Measurements from ENCODE around the gene FN3KRP.

Gene FN3KRP

GRCh38 chr17:82687871-82688270, 28.6 kb upstream of the FN3KRP start:
- no peak for TF ChIP-seq CTCF (conservative IDR thresholded peaks at IDR 0.05; ENCODE audit: control insufficient read depth, insufficient read depth, low read depth, low read length)

GRCh38 chr17:82689077-82689476, 27.4 kb upstream of the FN3KRP start:
- DNase-seq (ENCODE audit: low read depth): no peak
- no peak for TF ChIP-seq CTCF (conservative IDR thresholded peaks at IDR 0.05; ENCODE audit: control insufficient read depth, insufficient read depth, low read depth, low read length)
- H3K4me3 ChIP-seq (ENCODE audit: control insufficient read depth, low read depth, low read length): no peak overlapping the region

More at GRCh38 chr17:82687871-82688270, 28.6 kb upstream of the FN3KRP start:
- no peak for DNase-seq (ENCODE audit: low read depth)
- no peak overlapping the region for H3K4me3 ChIP-seq (ENCODE audit: control insufficient read depth, low read depth, low read length)

DNA sequence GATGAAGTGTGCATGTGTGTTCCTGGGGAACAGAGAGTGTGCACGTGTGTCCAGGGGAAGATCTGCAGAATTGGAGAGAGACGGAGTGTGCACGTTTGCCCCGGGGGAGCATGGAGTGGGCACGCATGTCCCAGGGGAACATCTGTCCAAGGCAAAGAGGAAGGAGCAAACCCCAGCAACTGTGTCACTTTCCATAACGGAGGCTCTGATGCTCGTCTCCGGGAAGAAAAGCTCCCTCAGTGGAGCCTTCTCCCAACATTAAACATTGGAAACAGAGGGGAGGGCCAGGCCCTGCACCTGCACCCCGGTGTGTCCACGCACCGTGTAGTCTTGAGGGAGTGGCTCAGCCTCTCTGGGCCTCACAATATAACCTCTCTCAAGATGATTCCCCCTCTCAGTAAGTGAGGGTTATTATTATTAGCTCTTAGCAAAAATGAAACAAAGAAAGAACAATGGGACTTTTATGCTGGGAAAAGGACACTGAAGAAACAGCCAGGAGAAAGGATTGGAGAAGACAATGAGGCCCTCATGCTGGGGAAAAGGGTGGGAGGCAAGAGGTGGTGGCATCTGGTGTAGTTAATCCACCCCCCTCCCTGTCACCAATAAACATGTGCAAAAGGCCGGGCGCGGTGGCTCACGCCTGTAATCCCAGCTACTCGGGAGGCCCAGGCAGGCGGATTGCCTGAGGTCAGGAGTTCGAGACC, 25.6 kb upstream of the FN3KRP start:
- DNase-seq (ENCODE audit: low read depth): no peak
- TF ChIP-seq CTCF (conservative IDR thresholded peaks at IDR 0.05; ENCODE audit: control insufficient read depth, insufficient read depth, low read depth, low read length): no peak
- no peak overlapping the region for H3K4me3 ChIP-seq (ENCODE audit: control insufficient read depth, low read depth, low read length)

DNA sequence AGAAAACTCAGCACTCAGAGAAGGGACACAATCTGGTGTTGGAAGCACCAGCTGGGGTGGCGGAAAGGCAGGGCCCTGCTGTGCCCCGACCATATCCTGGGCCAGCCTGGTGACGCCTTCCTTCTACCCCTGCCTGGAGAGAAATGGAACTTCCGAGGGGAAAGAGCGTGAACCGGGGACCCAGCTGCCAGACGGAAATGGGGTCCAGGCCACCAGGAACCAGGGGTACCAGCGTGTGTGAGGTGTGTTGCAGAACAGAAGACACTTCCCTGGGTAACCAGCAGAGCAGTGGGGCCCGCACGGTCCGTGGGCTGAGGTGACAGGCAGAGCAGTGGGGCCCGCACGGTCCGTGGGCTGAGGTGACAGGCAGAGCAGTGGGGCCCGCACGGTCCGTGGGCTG, 24.8 kb upstream of the FN3KRP start:
- H3K4me3 ChIP-seq (ENCODE audit: control insufficient read depth, low read depth, low read length): no peak overlapping the region
- no peak for TF ChIP-seq CTCF (conservative IDR thresholded peaks at IDR 0.05; ENCODE audit: control insufficient read depth, insufficient read depth, low read depth, low read length)
- no peak for DNase-seq (ENCODE audit: low read depth)

GRCh38 chr17:82692268-82692667, 24.2 kb upstream of the FN3KRP start:
- H3K4me3 ChIP-seq (ENCODE audit: control insufficient read depth, low read depth, low read length): no peak overlapping the region
- no peak for TF ChIP-seq CTCF (conservative IDR thresholded peaks at IDR 0.05; ENCODE audit: control insufficient read depth, insufficient read depth, low read depth, low read length)
- no peak for DNase-seq (ENCODE audit: low read depth)

- TF ChIP-seq CTCF (conservative IDR thresholded peaks at IDR 0.05; ENCODE audit: control insufficient read depth, insufficient read depth, low read depth, low read length): no peak
Measured at GRCh38 chr17:82693168-82693867, 23.2 kb upstream of the FN3KRP start.

More at GRCh38 chr17:82693168-82693867, 23.2 kb upstream of the FN3KRP start:
- DNase-seq (ENCODE audit: low read depth): no peak
- no peak overlapping the region for H3K4me3 ChIP-seq (ENCODE audit: control insufficient read depth, low read depth, low read length)

Measured in fibroblast of mammary gland (primary cell).